Stimulated activated memory B cell treated with anti-CD40 and anti-IgM and Interleukin-4, amounts not matched to agents 10 μg/mL and 1 μg/mL and 100 μg/mL, for 72 hours (primary cell): ENCODE data around the gene TAF9.
"Not testable (repeated sequence)": the region's sequence is repeated elsewhere in the genome, so short reads cannot be mapped to it uniquely, and the experiment has no call there.

Experiments used
- ATAC-seq: fragments of 150-1000 bp; cut with Tn5 transposase; 2 replicates; pipeline ENCODE4 v1.10.0; 2021
- H3K27ac Mint-ChIP-seq: one replicate; pipeline ENCODE4 v1.8.0; 2022; ENCODE audit warnings: mild to moderate bottlenecking, mixed read lengths
- H3K27me3 Mint-ChIP-seq: one replicate; pipeline ENCODE4 v1.8.0; 2022; ENCODE audit warnings: mixed read lengths
- H3K36me3 Mint-ChIP-seq: one replicate; pipeline ENCODE4 v1.8.0; 2022; ENCODE audit warnings: mixed read lengths
- H3K4me1 Mint-ChIP-seq: one replicate; pipeline ENCODE4 v1.8.0; 2022; ENCODE audit warnings: mixed read lengths
- H3K4me3 Mint-ChIP-seq: one replicate; pipeline ENCODE4 v1.8.0; 2022; ENCODE audit warnings: mild to moderate bottlenecking, moderate library complexity, mixed read lengths
- H3K9me3 Mint-ChIP-seq: one replicate; pipeline ENCODE4 v1.8.0; 2022; ENCODE audit warnings: mixed read lengths

The TAF9 gene, protein sequence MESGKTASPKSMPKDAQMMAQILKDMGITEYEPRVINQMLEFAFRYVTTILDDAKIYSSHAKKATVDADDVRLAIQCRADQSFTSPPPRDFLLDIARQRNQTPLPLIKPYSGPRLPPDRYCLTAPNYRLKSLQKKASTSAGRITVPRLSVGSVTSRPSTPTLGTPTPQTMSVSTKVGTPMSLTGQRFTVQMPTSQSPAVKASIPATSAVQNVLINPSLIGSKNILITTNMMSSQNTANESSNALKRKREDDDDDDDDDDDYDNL

DNA sequence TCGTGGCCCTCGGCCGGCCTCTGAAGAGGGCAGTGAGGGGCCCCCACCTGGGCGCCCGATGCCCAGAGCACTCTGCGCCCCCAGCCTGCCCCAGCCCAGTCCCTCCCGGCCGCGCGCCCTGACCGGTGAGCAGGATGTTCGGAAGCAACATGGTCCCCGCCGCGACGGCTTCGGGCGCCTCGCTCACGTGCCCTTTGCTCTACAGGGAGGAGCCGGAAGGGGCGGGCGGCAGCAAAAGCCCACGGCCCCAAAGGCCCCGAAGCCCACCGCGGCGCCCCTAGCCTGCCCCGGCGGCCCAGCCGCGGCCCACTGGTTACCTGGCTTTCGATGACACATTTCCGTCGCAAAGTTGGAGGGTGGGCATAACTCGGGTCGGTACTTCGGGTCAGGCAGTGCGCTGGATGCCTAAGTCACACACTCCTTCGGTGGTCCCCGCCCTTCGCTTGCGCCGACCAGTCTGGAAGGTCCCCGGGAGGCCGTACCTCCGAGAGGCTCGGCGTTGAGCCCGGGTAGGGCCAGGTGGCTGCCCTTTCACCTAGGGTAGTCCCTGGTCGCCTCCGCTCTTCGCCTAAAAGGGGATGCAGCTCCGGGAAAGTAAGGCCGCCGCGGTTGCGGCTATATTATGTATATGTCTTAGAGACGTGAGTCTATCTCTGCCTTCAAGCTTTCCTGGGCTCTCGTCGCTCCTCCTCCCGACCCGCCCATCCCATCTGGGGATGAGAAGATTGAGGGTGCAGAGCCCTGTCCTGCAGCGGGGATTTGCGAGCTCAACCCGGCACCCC is at the start of gene TAF9, which contains the start of the genes AK6 and RAD17:
TSS of gene TAF9 (minus strand) at position 181 of the 782 bp plus-strand sequence. CDS start 3,783 bp downstream, outside the sequence.
TSS of gene AK6 (minus strand) at position 181 of the 782 bp plus-strand sequence. CDS start at position 151, 30 bp downstream.
TSS of gene RAD17 (plus strand) at position 479 of the 782 bp plus-strand sequence. CDS start 2,391 bp downstream, outside the sequence.
- H3K4me3 Mint-ChIP-seq, result peak within 1 kb of the TSS; percentile 91
- H3K9me3 Mint-ChIP-seq, result no peaks in the 10 kb centered on the region
- no peaks in the 10 kb centered on the region for H3K27me3 Mint-ChIP-seq
- peak within 1 kb of the TSS; percentile 98 for H3K27ac Mint-ChIP-seq
- ATAC-seq, result peak; percentile 99
- peaks cover 25% of the 10 kb centered on the region for H3K4me1 Mint-ChIP-seq
- H3K36me3 Mint-ChIP-seq, result peaks cover 18% of the 10 kb centered on the region

DNA sequence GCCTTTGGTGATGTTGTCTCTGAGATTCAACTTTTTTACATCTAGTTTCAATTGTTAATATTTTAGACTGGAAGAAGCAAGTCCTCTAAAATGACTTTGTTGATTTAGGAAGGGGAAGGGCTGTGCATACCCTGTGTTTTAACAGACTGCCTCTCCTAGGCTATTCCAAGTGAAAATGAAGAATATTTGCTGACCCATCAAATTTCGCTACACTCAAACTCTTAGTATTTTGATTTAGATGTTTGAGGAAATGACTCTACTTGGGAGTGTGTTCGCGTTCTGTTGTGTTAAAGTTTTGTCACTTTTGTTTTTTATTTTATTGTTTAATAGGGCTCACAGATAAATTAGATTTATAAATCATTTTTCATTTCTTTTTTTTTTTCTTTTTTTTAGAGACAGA is 49.2 kb upstream of the TAF9 start:
- Mint-ChIP-seq H3K9me3 (peaks cover 3% of the 10 kb centered on the region), H3K27ac (no peak overlapping the region), H3K27me3 (no peaks in the 10 kb centered on the region), H3K4me3 (no peak overlapping the region), H3K4me1 (peaks cover 12% of the 10 kb centered on the region), H3K36me3 (peaks cover 34% of the 10 kb centered on the region)
- no peak for ATAC-seq

DNA sequence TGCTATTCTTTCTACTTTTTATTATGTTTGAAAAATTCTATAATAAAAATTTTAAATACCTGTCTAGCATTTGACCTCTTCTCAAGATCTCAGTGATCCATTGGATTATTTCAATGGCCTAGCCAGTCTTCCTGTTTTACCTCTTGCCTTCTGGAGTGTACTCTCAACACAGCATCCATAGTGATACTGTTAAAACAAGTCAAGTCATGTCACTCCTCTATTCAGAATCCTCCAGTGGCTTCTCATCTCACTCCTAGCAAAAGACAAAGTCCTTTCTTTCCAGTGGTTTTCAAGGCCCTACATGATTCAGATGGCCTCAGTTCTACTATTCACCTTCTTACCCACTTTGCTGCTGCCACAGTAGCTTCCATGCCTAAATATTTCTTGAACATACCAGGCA is 47.4 kb upstream of the TAF9 start:
- Mint-ChIP-seq H3K4me1 (peaks cover 12% of the 10 kb centered on the region), H3K36me3 (peaks cover 23% of the 10 kb centered on the region), H3K27ac (no peak overlapping the region), H3K9me3 (no peaks in the 10 kb centered on the region), H3K4me3 (no peak overlapping the region), H3K27me3 (no peaks in the 10 kb centered on the region)
- ATAC-seq, result no peak

DNA sequence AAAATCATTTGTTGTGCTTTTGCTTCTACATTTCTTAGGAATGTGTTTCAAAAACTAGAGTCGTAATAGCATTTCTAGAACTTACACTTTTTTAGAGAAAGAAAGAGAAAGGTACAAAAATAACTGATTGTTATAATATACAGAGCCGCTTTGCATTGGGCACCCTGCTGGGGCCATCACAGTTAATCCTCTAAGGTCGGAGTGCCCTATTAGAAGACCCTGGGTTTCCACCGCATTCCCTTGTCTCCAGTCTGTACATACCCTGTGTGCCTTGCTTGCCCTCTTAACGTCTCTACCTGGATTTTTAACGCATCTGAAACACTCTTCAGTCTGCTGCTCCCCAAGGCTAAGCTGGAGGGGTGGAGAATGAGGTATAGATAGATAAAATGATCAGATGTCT is 46.9 kb upstream of the TAF9 start:
- ATAC-seq, result no peak
- peaks cover 12% of the 10 kb centered on the region for H3K4me1 Mint-ChIP-seq
- H3K4me3 Mint-ChIP-seq, result no peak overlapping the region
- H3K9me3 Mint-ChIP-seq, result no peaks in the 10 kb centered on the region
- H3K36me3 Mint-ChIP-seq, result peaks cover 27% of the 10 kb centered on the region
- no peak overlapping the region for H3K27ac Mint-ChIP-seq
- no peaks in the 10 kb centered on the region for H3K27me3 Mint-ChIP-seq

DNA sequence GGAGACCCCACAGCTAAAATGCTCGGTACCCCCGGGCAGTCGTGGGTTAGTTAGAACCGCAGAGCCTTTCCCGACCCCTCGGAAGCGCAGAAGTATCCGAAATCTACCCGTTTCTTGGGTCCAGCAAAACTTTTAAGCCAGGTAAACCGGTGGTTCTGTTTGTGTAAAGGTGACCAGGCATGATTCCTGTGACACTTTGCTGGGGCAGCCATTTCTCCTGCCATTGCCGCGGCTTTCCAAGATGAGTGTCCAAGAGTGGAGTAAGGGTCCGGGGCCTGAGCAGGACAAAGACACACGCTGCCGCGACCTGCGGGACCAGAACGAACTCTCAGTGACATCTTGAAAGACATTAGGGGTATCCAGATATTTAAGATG is 46.3 kb upstream of the TAF9 start:
- Mint-ChIP-seq H3K27ac (peak overlapping the region; percentile 66), H3K27me3 (no peaks in the 10 kb centered on the region), H3K9me3 (no peaks in the 10 kb centered on the region), H3K4me1 (peaks cover 12% of the 10 kb centered on the region), H3K4me3 (peak overlapping the region; percentile 69), H3K36me3 (peaks cover 29% of the 10 kb centered on the region)
- ATAC-seq, result no peak

DNA sequence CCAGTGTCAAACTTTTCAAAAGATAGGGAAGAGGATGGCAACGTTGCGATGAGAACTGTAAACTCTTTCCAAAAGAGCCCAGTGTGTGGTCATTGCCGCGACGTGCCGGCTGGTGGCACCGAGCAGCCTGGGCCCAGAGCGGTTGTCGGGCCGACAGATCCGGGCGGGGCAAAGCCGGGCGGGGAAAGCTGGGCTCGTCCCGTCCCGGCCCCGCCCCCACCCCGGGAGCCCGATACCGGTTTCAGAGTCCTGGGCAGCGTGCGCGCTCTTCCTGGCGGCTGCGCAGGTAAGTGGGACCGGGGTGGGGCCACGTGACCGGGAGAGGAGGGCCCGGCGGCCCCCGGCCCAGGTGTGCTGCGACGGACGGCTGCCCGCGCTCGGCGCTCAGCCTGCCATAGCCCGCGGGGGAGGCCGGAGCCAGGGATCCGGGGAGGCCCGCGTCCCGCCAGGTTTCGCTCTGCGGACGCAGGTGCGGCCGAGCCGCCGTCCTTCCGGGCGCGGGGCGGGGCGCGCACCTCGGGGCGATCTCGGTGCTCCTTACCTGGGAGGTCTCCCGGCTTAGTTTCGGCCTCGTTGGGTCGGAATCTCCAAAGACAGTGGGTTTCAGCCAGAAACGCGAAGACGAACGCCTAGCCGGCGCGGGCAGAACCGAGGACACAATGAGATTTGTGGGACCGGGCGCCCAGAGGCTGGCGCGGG is 45.7 kb upstream of the TAF9 start, which contains the start of gene MARVELD2:
TSS of gene MARVELD2 (plus strand) at position 232 of the 699 bp plus-strand sequence. CDS start 4,270 bp downstream, outside the sequence.
- no peaks in the 10 kb centered on the region for H3K27me3 Mint-ChIP-seq
- H3K36me3 Mint-ChIP-seq, result peaks cover 29% of the 10 kb centered on the region
- no peaks in the 10 kb centered on the region for H3K9me3 Mint-ChIP-seq
- H3K27ac Mint-ChIP-seq, result peak within 1 kb of the TSS; percentile 66
- H3K4me1 Mint-ChIP-seq, result peaks cover 12% of the 10 kb centered on the region
- H3K4me3 Mint-ChIP-seq, result peak within 1 kb of the TSS; percentile 69
- ATAC-seq, result peak; percentile 92

DNA sequence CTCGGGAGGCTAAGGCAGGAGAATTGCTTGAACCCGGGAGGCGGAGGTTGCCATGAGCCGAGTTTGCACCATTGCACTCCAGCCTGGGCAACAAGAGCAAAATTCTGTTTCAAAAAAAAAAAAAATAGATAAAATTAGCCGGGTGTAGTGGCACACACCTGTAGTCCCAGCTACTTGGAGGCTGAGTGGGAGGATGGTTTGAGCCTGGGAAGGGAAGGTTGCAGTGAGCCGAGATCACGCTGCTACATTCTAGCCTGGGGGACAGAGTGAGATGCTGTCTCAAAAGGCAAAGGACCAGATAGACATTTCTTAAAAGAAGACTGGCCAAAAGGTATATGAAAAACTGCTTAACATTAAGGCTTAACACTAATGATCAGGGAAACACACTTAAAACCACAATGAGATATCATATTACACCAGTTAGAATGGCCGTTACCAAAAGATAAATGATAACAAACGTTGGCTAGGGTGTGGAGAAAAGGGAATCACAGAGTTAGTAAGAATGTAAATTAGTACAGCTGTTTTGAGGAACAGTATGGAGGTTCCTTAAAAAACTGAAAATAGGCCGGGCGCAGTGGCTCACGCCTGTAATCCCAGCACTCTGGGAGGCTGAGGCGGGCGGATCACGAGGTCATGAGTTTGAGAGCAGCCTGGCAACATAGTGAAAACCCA is 35.5 kb upstream of the TAF9 start:
- Mint-ChIP-seq H3K36me3 (peaks cover 68% of the 10 kb centered on the region), H3K4me3 (no peak overlapping the region), H3K27ac (no peak overlapping the region), H3K9me3 (no peaks in the 10 kb centered on the region), H3K4me1 (no peaks in the 10 kb centered on the region), H3K27me3 (no peaks in the 10 kb centered on the region)
- ATAC-seq, result no peak

DNA sequence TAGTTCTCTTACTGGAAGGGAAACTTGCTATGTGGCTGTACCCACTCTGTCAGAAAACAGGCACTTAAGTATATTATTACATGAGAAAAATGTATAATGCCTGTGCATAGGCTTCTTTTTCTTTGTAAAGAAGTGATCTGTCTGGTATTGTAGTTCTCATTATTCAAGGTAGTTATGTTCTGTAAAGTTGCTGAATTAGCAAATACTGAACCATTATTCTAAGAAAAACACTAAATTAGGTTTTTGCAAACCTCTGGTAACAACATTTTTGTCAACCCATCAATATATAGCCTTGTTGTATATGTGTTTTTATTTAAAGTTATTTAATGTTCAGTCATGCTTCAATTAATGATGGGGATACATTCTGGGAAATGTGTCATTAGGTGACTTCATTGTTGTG is 9.1 kb upstream of the TAF9 start:
- no peak overlapping the region for H3K27ac Mint-ChIP-seq
- no peak for ATAC-seq
- peaks cover 24% of the 10 kb centered on the region for H3K4me1 Mint-ChIP-seq
- H3K27me3 Mint-ChIP-seq, result no peaks in the 10 kb centered on the region
- no peaks in the 10 kb centered on the region for H3K9me3 Mint-ChIP-seq
- no peak overlapping the region for H3K4me3 Mint-ChIP-seq
- H3K36me3 Mint-ChIP-seq, result peaks cover 12% of the 10 kb centered on the region

DNA sequence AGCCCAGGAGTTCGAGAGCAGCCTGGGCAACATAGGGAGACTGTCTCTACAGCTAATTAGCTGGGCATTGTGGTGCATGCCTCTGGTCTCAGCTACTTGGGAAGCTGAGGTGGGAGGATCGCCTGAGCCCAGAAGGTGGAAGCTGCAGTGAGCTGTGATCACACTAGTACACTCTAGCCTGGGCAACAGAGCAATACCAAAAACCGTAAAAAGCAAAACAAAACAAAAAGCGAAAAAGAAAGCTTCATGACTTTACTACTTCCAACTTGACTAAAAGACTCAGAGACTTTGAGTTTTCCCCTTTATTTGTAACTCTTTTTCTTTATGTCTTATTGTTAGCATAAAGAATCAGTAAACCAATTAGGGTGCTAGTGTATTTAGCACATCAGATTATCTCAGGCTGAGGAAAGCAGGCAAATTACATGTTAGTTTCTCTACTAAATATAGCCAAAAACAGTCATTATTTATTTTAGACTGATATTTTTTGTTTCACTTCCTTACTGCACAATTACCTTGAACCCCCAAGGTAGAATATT is 5.7 kb upstream of the TAF9 start:
- Mint-ChIP-seq H3K9me3 (no peaks in the 10 kb centered on the region), H3K4me3 (peak overlapping the region; percentile 73), H3K36me3 (peaks cover 12% of the 10 kb centered on the region), H3K27ac (peak overlapping the region; percentile 87), H3K27me3 (no peaks in the 10 kb centered on the region), H3K4me1 (peaks cover 24% of the 10 kb centered on the region)
- no peak for ATAC-seq

DNA sequence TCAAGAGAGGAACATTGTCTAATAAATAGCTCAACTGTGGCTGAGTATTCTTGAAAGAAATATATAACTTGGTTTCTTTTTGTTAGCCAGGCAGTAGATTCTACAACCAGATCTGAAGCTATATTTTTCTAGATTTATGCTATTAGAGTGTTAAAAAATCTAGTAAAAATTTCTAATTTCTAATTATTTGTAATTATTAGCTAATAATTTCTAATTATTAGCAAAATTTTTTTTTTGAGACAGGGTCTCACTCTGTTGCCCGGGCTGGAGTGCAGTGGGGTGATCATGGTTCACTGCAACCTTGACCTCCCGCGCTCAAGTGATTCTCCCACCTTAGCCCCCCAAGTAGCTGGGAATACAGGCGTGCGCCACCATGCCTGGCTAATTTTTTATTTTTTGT is 3.1 kb upstream of the TAF9 start:
- Mint-ChIP-seq H3K27me3 (no peaks in the 10 kb centered on the region), H3K36me3 (peaks cover 12% of the 10 kb centered on the region), H3K4me3 (no peak overlapping the region)

DNA sequence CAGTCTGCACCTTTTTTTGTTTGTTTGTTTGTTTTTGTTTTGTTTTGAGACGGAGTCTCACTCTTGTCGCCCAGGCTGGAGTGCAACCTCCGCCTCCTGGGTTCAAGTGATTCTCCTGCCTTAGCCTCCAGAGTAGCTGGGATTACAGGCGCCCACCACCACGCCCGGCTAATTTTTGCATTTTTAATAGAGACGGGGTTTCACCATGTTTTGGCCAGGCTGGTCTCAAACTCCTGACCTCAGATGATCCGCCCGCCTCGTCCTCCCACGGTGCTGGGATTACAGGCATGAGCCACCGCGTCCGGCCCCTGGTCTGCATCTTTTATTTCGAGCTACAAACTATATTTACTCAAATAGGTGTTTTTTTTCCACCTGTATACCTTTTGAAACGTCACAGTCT is 1.0 kb upstream of the TAF9 start:
- not testable (repeated sequence) for H3K27me3 Mint-ChIP-seq, ATAC-seq, H3K9me3 Mint-ChIP-seq
- H3K4me1 Mint-ChIP-seq, result peaks cover 33% of the 10 kb centered on the region
- H3K4me3 Mint-ChIP-seq, result peak overlapping the region; percentile 91
- peak overlapping the region; percentile 98 for H3K27ac Mint-ChIP-seq
- peaks cover 12% of the 10 kb centered on the region for H3K36me3 Mint-ChIP-seq

More for the DNA sequence above, 3.1 kb upstream of the TAF9 start:
- peaks cover 37% of the 10 kb centered on the region for H3K4me1 Mint-ChIP-seq
- H3K27ac Mint-ChIP-seq, result no peak overlapping the region
- no peaks in the 10 kb centered on the region for H3K9me3 Mint-ChIP-seq
- no peak for ATAC-seq

DNA sequence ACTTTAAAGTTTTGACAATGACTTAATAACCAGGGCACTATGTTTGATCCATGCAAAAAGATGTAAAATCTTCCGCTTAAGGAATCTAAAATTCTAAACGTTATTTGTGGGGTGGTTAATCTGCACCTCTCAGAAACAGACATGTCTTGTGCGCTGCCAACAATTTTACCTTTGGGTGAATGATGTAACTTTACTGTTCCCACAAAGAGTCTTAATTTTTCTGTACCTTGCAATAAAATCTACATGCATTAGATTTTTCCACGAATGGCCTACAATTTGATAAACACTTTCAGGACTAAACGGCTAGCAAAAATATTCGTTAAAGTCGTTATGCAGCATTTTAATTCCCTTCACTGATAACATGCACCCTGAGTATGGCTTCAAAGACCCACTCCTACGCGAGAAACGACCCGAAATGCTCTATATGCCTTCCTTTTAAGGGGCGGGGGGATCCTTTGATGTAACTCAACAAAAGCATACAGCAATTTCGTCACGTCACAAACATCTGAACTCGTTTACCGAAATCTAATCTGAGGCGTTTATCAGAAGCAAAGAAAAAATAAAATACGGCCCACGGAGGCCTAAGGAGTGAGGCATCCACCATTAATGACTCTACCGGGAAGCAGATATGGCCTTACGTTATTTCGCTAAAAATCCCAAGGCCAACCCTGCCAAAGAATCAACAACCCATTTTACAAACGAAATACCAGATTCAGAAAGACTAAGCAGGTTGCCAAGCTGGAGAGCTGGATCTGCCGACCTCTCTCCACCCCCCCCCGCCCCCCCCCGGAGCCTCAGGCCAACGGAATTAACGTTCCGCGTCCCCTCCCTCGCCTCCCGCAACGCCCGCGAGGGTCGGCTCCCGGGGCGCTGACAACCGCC is 621 bp downstream of the TAF9 start:
- Mint-ChIP-seq H3K9me3 (no peaks in the 10 kb centered on the region), H3K4me1 (peaks cover 25% of the 10 kb centered on the region), H3K27ac (peak overlapping the region; percentile 98), H3K36me3 (peaks cover 18% of the 10 kb centered on the region), H3K27me3 (no peaks in the 10 kb centered on the region), H3K4me3 (peak overlapping the region; percentile 91)
- peak; percentile 1 for ATAC-seq

DNA sequence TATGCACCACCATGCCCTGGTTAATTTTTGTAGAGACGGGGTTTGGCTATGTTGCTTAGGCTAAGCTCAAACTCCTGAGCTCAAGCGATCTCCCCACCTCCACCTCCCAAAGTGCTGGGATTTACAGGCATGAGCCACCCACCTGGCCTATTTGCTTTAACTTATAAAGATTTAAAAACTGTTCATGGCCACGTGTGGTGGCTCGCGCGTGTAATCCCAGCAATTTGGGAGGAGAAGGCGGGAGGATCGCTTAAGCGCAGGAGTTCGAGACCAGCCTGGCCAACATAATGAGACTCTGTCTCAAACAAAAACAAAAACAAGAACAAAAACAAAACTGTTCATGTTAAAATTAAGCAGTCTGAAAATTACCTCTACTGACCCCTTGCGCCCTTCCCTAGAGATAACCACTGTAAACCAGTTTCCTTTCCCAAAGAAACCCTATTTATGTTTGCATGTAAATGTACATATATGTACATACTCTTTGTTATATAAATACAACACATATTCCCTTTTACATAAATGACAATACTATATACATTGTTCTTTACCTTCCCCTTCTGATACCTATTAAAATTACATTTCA is 1.5 kb downstream of the TAF9 start:
- H3K27ac Mint-ChIP-seq, result peak overlapping the region; percentile 98
- H3K27me3 Mint-ChIP-seq, result no peaks in the 10 kb centered on the region
- peaks cover 26% of the 10 kb centered on the region for H3K36me3 Mint-ChIP-seq
- H3K4me3 Mint-ChIP-seq, result peak overlapping the region; percentile 91
- H3K9me3 Mint-ChIP-seq, result no peaks in the 10 kb centered on the region
- ATAC-seq, result no peak
- H3K4me1 Mint-ChIP-seq, result peaks cover 31% of the 10 kb centered on the region
